ENCODE measurements around the gene NAGLU. TPM values are rescaled to one million over a fixed set of nuclear protein-coding genes. Genes with fewer than 3 reads are reported as not detected.

NAGLU gene
- total RNA-seq, 1 donor = 91.6 TPM

- no peaks in the 10 kb centered on the region for H3K27me3 ChIP-seq (ENCODE audit: insufficient read depth, low read length)
These were observed 8.1 kb upstream of the NAGLU start for GRCh38 chr17:42527932-42528331.

GRCh38 chr17:42529061-42529460, 7.0 kb upstream of the NAGLU start:
- no peak overlapping the region for H3K4me3 ChIP-seq (ENCODE audit: insufficient read depth, low read length)
- no peaks in the 10 kb centered on the region for H3K9me3 ChIP-seq (ENCODE audit: low read depth, low read length)
- H3K4me1 ChIP-seq (ENCODE audit: insufficient read depth, low read length) = peaks cover 29% of the 10 kb centered on the region
- H3K4me2 ChIP-seq (ENCODE audit: insufficient read depth, low read length) = no peak overlapping the region
- DNase-seq (ENCODE audit: insufficient read length, low spot score, missing footprints) = no peak
- H4K20me1 ChIP-seq (ENCODE audit: insufficient read depth, low read length) = no peaks in the 10 kb centered on the region
- H3K27me3 ChIP-seq (ENCODE audit: insufficient read depth, low read length) = no peaks in the 10 kb centered on the region
- no peaks in the 10 kb centered on the region for H3K36me3 ChIP-seq (ENCODE audit: insufficient read depth, low read length)
- TF ChIP-seq CTCF (IDR thresholded peaks at IDR 0.05; ENCODE audit: extremely low read depth, low read depth, low read length) = no peak
- H3K79me2 ChIP-seq (ENCODE audit: insufficient read depth, low read length) = no peaks in the 10 kb centered on the region
- no peak overlapping the region for H2AFZ ChIP-seq (ENCODE audit: low read length)
- no peak overlapping the region for H3K27ac ChIP-seq (ENCODE audit: low read depth, low read length)

More at GRCh38 chr17:42527932-42528331, 8.1 kb upstream of the NAGLU start:
- no peaks in the 10 kb centered on the region for H4K20me1 ChIP-seq (ENCODE audit: insufficient read depth, low read length)
- peaks cover 35% of the 10 kb centered on the region for H3K4me1 ChIP-seq (ENCODE audit: insufficient read depth, low read length)
- H3K4me3 ChIP-seq (ENCODE audit: insufficient read depth, low read length) = no peak overlapping the region
- H3K9me3 ChIP-seq (ENCODE audit: low read depth, low read length) = no peaks in the 10 kb centered on the region
- no peak for TF ChIP-seq CTCF (IDR thresholded peaks at IDR 0.05; ENCODE audit: extremely low read depth, low read depth, low read length)
- no peaks in the 10 kb centered on the region for H3K36me3 ChIP-seq (ENCODE audit: insufficient read depth, low read length)
- H3K27ac ChIP-seq (ENCODE audit: low read depth, low read length) = no peak overlapping the region
- no peak for DNase-seq (ENCODE audit: insufficient read length, low spot score, missing footprints)
- no peak overlapping the region for H2AFZ ChIP-seq (ENCODE audit: low read length)
- H3K4me2 ChIP-seq (ENCODE audit: insufficient read depth, low read length) = no peak overlapping the region
- H3K79me2 ChIP-seq (ENCODE audit: insufficient read depth, low read length) = no peaks in the 10 kb centered on the region

GRCh38 chr17:42530952-42531454, 5.0 kb upstream of the NAGLU start:
- H3K4me3 ChIP-seq (ENCODE audit: insufficient read depth, low read length) = no peak overlapping the region
- H3K9me3 ChIP-seq (ENCODE audit: low read depth, low read length) = no peaks in the 10 kb centered on the region
- H3K4me1 ChIP-seq (ENCODE audit: insufficient read depth, low read length) = peaks cover 20% of the 10 kb centered on the region
- no peak overlapping the region for H3K4me2 ChIP-seq (ENCODE audit: insufficient read depth, low read length)
- H3K27ac ChIP-seq (ENCODE audit: low read depth, low read length) = no peak overlapping the region
- DNase-seq (ENCODE audit: insufficient read length, low spot score, missing footprints) = no peak
- H4K20me1 ChIP-seq (ENCODE audit: insufficient read depth, low read length) = no peaks in the 10 kb centered on the region
- H3K36me3 ChIP-seq (ENCODE audit: insufficient read depth, low read length) = no peaks in the 10 kb centered on the region
- H3K79me2 ChIP-seq (ENCODE audit: insufficient read depth, low read length) = peaks cover 3% of the 10 kb centered on the region
- H3K27me3 ChIP-seq (ENCODE audit: insufficient read depth, low read length) = no peaks in the 10 kb centered on the region
- no peak overlapping the region for H2AFZ ChIP-seq (ENCODE audit: low read length)
- TF ChIP-seq CTCF (IDR thresholded peaks at IDR 0.05; ENCODE audit: extremely low read depth, low read depth, low read length) = no peak

GRCh38 chr17:42531455-42532354, 4.3 kb upstream of the NAGLU start:
- peak overlapping the region; percentile 25 for H3K27ac ChIP-seq (ENCODE audit: low read depth, low read length)
- H3K4me1 ChIP-seq (ENCODE audit: insufficient read depth, low read length) = peaks cover 16% of the 10 kb centered on the region
- DNase-seq (ENCODE audit: insufficient read length, low spot score, missing footprints) = peak; percentile 92
- peaks cover 7% of the 10 kb centered on the region for H3K79me2 ChIP-seq (ENCODE audit: insufficient read depth, low read length)
- H3K27me3 ChIP-seq (ENCODE audit: insufficient read depth, low read length) = no peaks in the 10 kb centered on the region
- peak overlapping the region; percentile 75 for H3K4me3 ChIP-seq (ENCODE audit: insufficient read depth, low read length)
- no peaks in the 10 kb centered on the region for H3K9me3 ChIP-seq (ENCODE audit: low read depth, low read length)
- H3K36me3 ChIP-seq (ENCODE audit: insufficient read depth, low read length) = no peaks in the 10 kb centered on the region
- H4K20me1 ChIP-seq (ENCODE audit: insufficient read depth, low read length) = no peaks in the 10 kb centered on the region
- TF ChIP-seq CTCF (IDR thresholded peaks at IDR 0.05; ENCODE audit: extremely low read depth, low read depth, low read length) = peak; percentile 28
- H3K4me2 ChIP-seq (ENCODE audit: insufficient read depth, low read length) = peak overlapping the region; percentile 85
- peak overlapping the region; percentile 70 for H2AFZ ChIP-seq (ENCODE audit: low read length)

Data from osteoblast (primary cell).